ENCODE measurements around the gene ANO1. TPM values are rescaled to one million over a fixed set of nuclear protein-coding genes. Genes with fewer than 3 reads are reported as not detected.

Gene ANO1
- total RNA-seq, 1 donor from 2014 or later, result 1.1 TPM

GRCh38 chr11:70183483-70184176 is 105.5 kb downstream of the ANO1 start:
- peaks cover 7% of the 10 kb centered on the region for H3K27me3 ChIP-seq (ENCODE audit: control insufficient read depth, insufficient read depth, low read length)
- H3K4me3 ChIP-seq (ENCODE audit: low read depth, low read length), result no peak overlapping the region
- no peak for TF ChIP-seq CTCF (IDR thresholded peaks at IDR 0.05; ENCODE audit: insufficient read depth, low read length, poor library complexity, severe bottlenecking)
- no peak for DNase-seq (ENCODE audit: low read depth)
- H3K36me3 ChIP-seq (ENCODE audit: control insufficient read depth, insufficient read depth, low read length), result no peaks in the 10 kb centered on the region

GRCh38 chr11:70184396-70184795 is 106.3 kb downstream of the ANO1 start:
- Histone ChIP-seq H3K27me3 (ENCODE audit: control insufficient read depth, insufficient read depth, low read length) (peaks cover 7% of the 10 kb centered on the region), H3K36me3 (ENCODE audit: control insufficient read depth, insufficient read depth, low read length) (no peaks in the 10 kb centered on the region), H3K4me3 (ENCODE audit: low read depth, low read length) (no peak overlapping the region)
- TF ChIP-seq CTCF (IDR thresholded peaks at IDR 0.05; ENCODE audit: insufficient read depth, low read length, poor library complexity, severe bottlenecking), result no peak
- no peak for DNase-seq (ENCODE audit: low read depth)

GRCh38 chr11:70185348-70186055 is 107.4 kb downstream of the ANO1 start:
- no peak overlapping the region for H3K4me3 ChIP-seq (ENCODE audit: low read depth, low read length)
- H3K27me3 ChIP-seq (ENCODE audit: control insufficient read depth, insufficient read depth, low read length), result peaks cover 7% of the 10 kb centered on the region
- no peak for DNase-seq (ENCODE audit: low read depth)
- H3K36me3 ChIP-seq (ENCODE audit: control insufficient read depth, insufficient read depth, low read length), result no peaks in the 10 kb centered on the region
- TF ChIP-seq CTCF (IDR thresholded peaks at IDR 0.05; ENCODE audit: insufficient read depth, low read length, poor library complexity, severe bottlenecking), result no peak

GRCh38 chr11:70186420-70186819 is 108.3 kb downstream of the ANO1 start:
- no peak for TF ChIP-seq CTCF (IDR thresholded peaks at IDR 0.05; ENCODE audit: insufficient read depth, low read length, poor library complexity, severe bottlenecking)
- no peaks in the 10 kb centered on the region for H3K36me3 ChIP-seq (ENCODE audit: control insufficient read depth, insufficient read depth, low read length)
- DNase-seq (ENCODE audit: low read depth), result no peak

GRCh38 chr11:70186936-70187335 is 108.8 kb downstream of the ANO1 start:
- no peaks in the 10 kb centered on the region for H3K36me3 ChIP-seq (ENCODE audit: control insufficient read depth, insufficient read depth, low read length)
- TF ChIP-seq CTCF (IDR thresholded peaks at IDR 0.05; ENCODE audit: insufficient read depth, low read length, poor library complexity, severe bottlenecking), result no peak

More at GRCh38 chr11:70186420-70186819, 108.3 kb downstream of the ANO1 start:
- Histone ChIP-seq H3K4me3 (ENCODE audit: low read depth, low read length) (no peak overlapping the region), H3K27me3 (ENCODE audit: control insufficient read depth, insufficient read depth, low read length) (peaks cover 7% of the 10 kb centered on the region)

More at GRCh38 chr11:70186936-70187335, 108.8 kb downstream of the ANO1 start:
- H3K27me3 ChIP-seq (ENCODE audit: control insufficient read depth, insufficient read depth, low read length), result peaks cover 7% of the 10 kb centered on the region
- no peak for DNase-seq (ENCODE audit: low read depth)
- H3K4me3 ChIP-seq (ENCODE audit: low read depth, low read length), result no peak overlapping the region
